ENCODE data around the gene PAPLN. TPM values are rescaled to one million over a fixed set of nuclear protein-coding genes. Genes with fewer than 3 reads are reported as not detected.

PAPLN gene
- total and polyA plus RNA-seq, 9 donors: 0.58 to 4.2 (median 1.1) TPM

DNA sequence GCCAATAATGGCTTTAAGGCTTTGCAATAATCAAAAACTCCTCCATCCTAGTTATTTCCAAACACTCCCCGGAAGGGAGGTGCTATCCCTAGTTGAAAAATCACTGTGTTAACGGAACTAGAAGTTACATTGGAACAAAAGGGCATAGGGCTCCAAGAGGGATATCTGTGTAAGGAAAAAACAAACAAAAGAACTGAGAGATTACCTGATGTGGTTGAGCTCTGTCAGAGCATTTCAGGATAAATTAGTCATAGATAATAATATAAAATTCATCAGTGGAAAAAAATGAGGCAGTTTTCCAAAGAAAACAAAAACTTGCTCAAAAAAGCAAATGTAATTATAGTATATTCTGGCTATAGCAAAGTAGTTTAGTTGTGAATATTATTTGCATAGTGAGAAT lies 27.4 kb upstream of the PAPLN start:
- Histone ChIP-seq H3K27me3 (ENCODE audit: control insufficient read depth, insufficient read depth, low read length) (no peaks in the 10 kb centered on the region), H3K9me3 (replicated peaks; ENCODE audit: control insufficient read depth, low read depth, low read length) (peaks cover 4% of the 10 kb centered on the region), H3K36me3 (ENCODE audit: control insufficient read depth, insufficient read depth, low read length) (peaks cover 48% of the 10 kb centered on the region), H3K27ac (ENCODE audit: low read length) (no peak overlapping the region), H3K4me3 (ENCODE audit: low read length) (no peak overlapping the region), H3K4me1 (ENCODE audit: control insufficient read depth, insufficient read depth, low read length) (no peaks in the 10 kb centered on the region)
- no CpG with 5 or more reads among the region's 2 CpGs for WGBS (ENCODE audit: insufficient coverage)
- no peak for DNase-seq

DNA sequence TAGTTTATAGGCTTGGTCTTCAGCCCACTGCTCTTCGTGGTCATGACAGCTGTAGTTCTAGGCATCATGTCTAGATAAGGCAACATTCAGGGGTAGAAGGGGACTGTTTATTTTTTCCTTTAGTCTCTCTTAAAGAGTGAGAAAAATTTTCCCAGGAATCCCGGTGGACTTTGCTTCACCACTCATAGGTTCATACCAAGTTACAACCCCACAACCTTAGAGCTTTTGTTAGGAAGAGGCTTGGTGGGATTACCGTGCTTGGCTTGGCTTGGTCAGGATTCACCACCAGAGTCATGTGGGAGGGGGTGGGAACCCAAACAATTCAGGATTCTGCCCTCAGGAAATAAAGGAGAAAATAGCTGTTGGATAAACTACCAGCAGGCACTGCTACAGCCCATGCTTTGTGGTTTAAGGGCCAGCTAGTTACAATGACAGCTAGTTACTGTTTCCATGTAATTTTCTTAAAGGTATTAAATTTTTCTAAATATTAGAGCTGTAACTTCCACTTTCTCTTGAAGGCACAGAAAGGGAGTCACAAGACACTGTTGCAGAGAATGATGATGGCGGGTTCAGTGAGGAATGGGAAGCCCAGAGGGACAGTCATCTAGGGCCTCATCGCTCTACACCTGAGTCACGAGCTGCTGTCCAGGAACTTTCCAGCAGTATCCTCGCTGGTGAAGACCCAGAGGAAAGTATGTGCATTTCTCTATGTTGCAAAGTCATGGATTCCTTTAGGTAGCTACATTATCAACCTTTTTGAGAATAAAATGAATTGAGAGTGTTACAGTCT lies 25.9 kb upstream of the PAPLN start:
- Histone ChIP-seq H3K4me1 (ENCODE audit: control insufficient read depth, insufficient read depth, low read length) (no peaks in the 10 kb centered on the region), H3K4me3 (ENCODE audit: low read length) (no peak overlapping the region), H3K27me3 (ENCODE audit: control insufficient read depth, insufficient read depth, low read length) (no peaks in the 10 kb centered on the region), H3K27ac (ENCODE audit: low read length) (no peak overlapping the region), H3K36me3 (ENCODE audit: control insufficient read depth, insufficient read depth, low read length) (peaks cover 45% of the 10 kb centered on the region), H3K9me3 (replicated peaks; ENCODE audit: control insufficient read depth, low read depth, low read length) (peaks cover 4% of the 10 kb centered on the region)
- no peak for DNase-seq
- WGBS (ENCODE audit: insufficient coverage): 93% methylated on average over 4 of the region's 7 CpGs

DNA sequence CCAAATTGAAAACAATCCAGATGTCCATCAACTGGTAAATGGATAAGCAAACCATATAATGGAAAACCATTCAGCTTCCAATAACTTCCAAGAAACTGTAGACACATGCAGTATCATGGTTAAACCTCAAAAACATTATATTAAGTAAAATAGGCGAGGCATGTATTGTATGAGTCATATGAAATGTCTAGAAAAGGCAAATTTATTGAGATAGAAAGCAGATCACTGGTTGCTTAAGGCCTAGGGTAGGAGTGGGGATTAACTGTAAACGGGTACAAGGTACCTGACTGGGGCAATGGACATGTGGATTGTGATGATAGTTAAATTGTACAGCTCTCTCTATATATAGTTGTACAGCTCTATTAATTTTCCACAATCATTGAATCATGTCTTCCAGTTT lies 21.3 kb upstream of the PAPLN start:
- no peak overlapping the region for H3K27ac ChIP-seq (ENCODE audit: low read length)
- WGBS (ENCODE audit: insufficient coverage): no CpG with 5 or more reads among the region's 2 CpGs
- DNase-seq: no peak
- no peaks in the 10 kb centered on the region for H3K27me3 ChIP-seq (ENCODE audit: control insufficient read depth, insufficient read depth, low read length)
- no peaks in the 10 kb centered on the region for H3K9me3 ChIP-seq (replicated peaks; ENCODE audit: control insufficient read depth, low read depth, low read length)
- no peaks in the 10 kb centered on the region for H3K4me1 ChIP-seq (ENCODE audit: control insufficient read depth, insufficient read depth, low read length)
- no peak overlapping the region for H3K4me3 ChIP-seq (ENCODE audit: low read length)
- H3K36me3 ChIP-seq (ENCODE audit: control insufficient read depth, insufficient read depth, low read length): peaks cover 45% of the 10 kb centered on the region

DNA sequence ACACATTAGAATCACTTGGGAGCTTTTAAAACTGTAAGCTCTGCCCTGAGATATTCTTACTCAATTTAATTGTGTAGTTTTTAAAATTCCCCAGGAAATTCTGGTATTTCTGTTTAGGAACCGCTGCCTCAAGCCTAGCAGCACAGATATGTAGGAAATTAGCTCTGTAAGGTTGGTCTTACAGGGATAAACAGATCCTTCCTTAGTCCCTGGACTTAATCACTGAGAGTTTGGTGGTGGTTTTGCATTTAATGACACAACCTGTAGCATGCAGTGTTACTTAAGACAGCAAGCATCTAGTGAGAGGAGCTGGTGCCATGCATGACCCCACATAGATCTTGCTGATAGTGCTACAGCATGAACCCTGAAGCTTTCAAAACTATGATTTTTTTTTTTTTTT lies 19.9 kb upstream of the PAPLN start:
- no peak overlapping the region for H3K4me3 ChIP-seq (ENCODE audit: low read length)
- no peaks in the 10 kb centered on the region for H3K27me3 ChIP-seq (ENCODE audit: control insufficient read depth, insufficient read depth, low read length)
- WGBS (ENCODE audit: insufficient coverage): no CpG with 5 or more reads among the region's 1 CpG
- H3K36me3 ChIP-seq (ENCODE audit: control insufficient read depth, insufficient read depth, low read length): peaks cover 44% of the 10 kb centered on the region
- H3K4me1 ChIP-seq (ENCODE audit: control insufficient read depth, insufficient read depth, low read length): no peaks in the 10 kb centered on the region
- H3K27ac ChIP-seq (ENCODE audit: low read length): no peak overlapping the region
- H3K9me3 ChIP-seq (replicated peaks; ENCODE audit: control insufficient read depth, low read depth, low read length): no peaks in the 10 kb centered on the region
- no peak for DNase-seq

DNA sequence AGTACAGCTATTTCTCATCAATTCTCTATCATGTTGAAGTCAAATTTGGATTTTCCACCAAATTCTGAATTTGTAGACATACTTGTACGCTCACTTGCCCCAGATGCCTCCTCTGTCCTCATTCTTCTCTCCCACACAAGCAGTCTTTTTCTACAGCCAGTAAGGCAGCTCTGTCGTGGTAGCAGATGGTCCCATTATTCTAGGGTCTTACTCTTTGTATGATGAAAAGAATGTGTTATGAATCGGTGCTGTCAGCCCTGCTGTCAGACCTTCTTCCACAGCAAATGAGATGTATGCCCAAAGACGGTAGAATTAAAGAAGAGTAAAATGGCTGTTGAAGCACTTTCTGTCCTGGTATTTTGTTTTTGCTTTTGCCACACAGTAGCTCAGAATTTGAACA lies 17.2 kb upstream of the PAPLN start:
- Histone ChIP-seq H3K36me3 (ENCODE audit: control insufficient read depth, insufficient read depth, low read length) (peaks cover 40% of the 10 kb centered on the region), H3K4me1 (ENCODE audit: control insufficient read depth, insufficient read depth, low read length) (no peaks in the 10 kb centered on the region), H3K9me3 (replicated peaks; ENCODE audit: control insufficient read depth, low read depth, low read length) (no peaks in the 10 kb centered on the region), H3K27me3 (ENCODE audit: control insufficient read depth, insufficient read depth, low read length) (no peaks in the 10 kb centered on the region), H3K4me3 (ENCODE audit: low read length) (no peak overlapping the region), H3K27ac (ENCODE audit: low read length) (no peak overlapping the region)
- DNase-seq: no peak
- WGBS (ENCODE audit: insufficient coverage): 100% methylated on average over 2 of the region's 4 CpGs

DNA sequence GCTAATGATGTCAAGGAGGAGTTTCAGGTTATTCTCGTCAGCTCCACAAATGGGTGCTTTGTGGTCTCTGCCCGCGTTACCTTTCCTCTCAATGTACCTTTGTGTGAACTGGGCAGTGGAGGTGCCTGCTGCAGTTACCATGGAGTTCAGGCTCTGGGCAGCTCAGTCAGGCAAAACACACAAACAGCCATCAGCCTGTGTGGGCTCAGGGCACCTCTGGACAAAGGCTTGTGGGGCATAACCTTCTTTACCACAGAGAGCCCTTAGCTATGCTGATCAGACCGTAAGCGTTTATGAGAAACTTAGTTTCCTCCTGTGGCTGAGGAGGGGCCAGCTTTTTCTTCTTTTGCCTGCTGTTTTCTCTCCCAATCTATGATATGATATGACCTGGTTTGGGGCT lies 16.7 kb upstream of the PAPLN start:
- no peaks in the 10 kb centered on the region for H3K27me3 ChIP-seq (ENCODE audit: control insufficient read depth, insufficient read depth, low read length)
- WGBS (ENCODE audit: insufficient coverage): 80% methylated on average over 1 of the region's 5 CpGs
- no peaks in the 10 kb centered on the region for H3K9me3 ChIP-seq (replicated peaks; ENCODE audit: control insufficient read depth, low read depth, low read length)
- H3K4me1 ChIP-seq (ENCODE audit: control insufficient read depth, insufficient read depth, low read length): no peaks in the 10 kb centered on the region
- no peak overlapping the region for H3K27ac ChIP-seq (ENCODE audit: low read length)
- H3K4me3 ChIP-seq (ENCODE audit: low read length): no peak overlapping the region
- peaks cover 40% of the 10 kb centered on the region for H3K36me3 ChIP-seq (ENCODE audit: control insufficient read depth, insufficient read depth, low read length)
- DNase-seq: no peak

DNA sequence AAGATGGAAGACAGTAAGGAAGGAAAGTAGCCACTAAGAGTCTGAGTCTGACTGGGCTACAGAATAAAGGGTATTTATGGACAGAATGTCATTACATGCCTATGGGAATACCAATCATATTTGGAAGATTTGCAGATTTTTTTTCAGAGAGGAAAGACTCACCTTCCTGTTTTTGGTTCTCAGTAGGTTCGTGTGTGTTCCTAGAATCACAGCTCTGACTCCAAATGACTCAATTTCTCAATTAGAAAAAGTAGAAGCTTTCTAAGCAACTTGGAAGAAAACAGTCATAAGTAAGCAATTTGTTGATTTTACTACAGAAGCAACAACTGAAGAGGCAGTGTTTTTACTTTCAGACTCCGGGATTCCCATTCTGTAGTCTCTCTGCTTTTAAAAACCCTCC lies 15.4 kb upstream of the PAPLN start:
- peaks cover 38% of the 10 kb centered on the region for H3K36me3 ChIP-seq (ENCODE audit: control insufficient read depth, insufficient read depth, low read length)
- no peak overlapping the region for H3K4me3 ChIP-seq (ENCODE audit: low read length)
- no peaks in the 10 kb centered on the region for H3K4me1 ChIP-seq (ENCODE audit: control insufficient read depth, insufficient read depth, low read length)
- no peaks in the 10 kb centered on the region for H3K9me3 ChIP-seq (replicated peaks; ENCODE audit: control insufficient read depth, low read depth, low read length)
- no peaks in the 10 kb centered on the region for H3K27me3 ChIP-seq (ENCODE audit: control insufficient read depth, insufficient read depth, low read length)
- H3K27ac ChIP-seq (ENCODE audit: low read length): no peak overlapping the region
- no peak for DNase-seq
- WGBS (ENCODE audit: insufficient coverage): no CpG with 5 or more reads among the region's 2 CpGs

DNA sequence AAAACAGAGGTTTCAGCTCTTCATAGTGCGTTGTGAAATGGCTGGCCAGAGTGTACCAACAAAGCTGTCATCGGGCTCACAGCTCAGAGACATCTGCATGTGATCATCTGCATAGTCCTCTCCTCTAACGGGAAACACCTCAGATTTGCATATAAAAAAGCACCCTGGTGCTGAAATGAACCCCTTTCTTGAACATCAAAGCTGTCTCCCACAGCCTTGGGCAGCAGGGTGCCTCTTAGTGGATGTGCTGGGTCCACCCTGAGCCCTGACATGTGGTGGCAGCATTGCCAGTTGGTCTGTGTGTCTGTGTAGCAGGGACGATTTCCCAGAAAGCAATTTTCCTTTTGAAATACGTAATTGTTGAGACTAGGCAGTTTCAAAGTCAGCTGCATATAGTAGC lies 14.3 kb upstream of the PAPLN start:
- Histone ChIP-seq H3K27ac (ENCODE audit: low read length) (no peak overlapping the region), H3K4me1 (ENCODE audit: control insufficient read depth, insufficient read depth, low read length) (peaks cover 6% of the 10 kb centered on the region), H3K9me3 (replicated peaks; ENCODE audit: control insufficient read depth, low read depth, low read length) (no peaks in the 10 kb centered on the region), H3K27me3 (ENCODE audit: control insufficient read depth, insufficient read depth, low read length) (no peaks in the 10 kb centered on the region), H3K4me3 (ENCODE audit: low read length) (no peak overlapping the region), H3K36me3 (ENCODE audit: control insufficient read depth, insufficient read depth, low read length) (peaks cover 30% of the 10 kb centered on the region)
- WGBS (ENCODE audit: insufficient coverage): 41% methylated on average over 4 of the region's 5 CpGs
- DNase-seq: no peak

DNA sequence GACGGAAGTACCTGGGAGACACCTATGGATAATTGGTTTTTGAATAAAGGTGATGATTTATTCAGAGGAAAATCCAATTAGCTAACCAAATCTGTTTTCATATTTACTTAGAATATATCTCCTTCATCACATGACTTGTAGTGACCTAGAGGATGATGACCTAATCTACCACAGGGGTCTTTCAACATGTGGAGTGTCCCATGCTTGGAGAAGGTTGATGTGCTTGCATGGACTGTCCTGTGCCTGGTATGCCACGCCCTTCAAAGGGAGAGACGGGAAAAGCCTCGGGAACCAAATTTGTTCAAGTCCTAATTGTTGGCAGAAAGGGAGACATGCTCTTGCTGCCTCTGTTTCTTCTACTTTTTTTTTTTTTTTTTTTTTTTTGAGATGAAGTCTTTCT lies 11.8 kb upstream of the PAPLN start:
- Histone ChIP-seq H3K4me1 (ENCODE audit: control insufficient read depth, insufficient read depth, low read length) (peaks cover 17% of the 10 kb centered on the region), H3K9me3 (replicated peaks; ENCODE audit: control insufficient read depth, low read depth, low read length) (no peaks in the 10 kb centered on the region), H3K27ac (ENCODE audit: low read length) (no peak overlapping the region), H3K27me3 (ENCODE audit: control insufficient read depth, insufficient read depth, low read length) (no peaks in the 10 kb centered on the region), H3K36me3 (ENCODE audit: control insufficient read depth, insufficient read depth, low read length) (peaks cover 11% of the 10 kb centered on the region), H3K4me3 (ENCODE audit: low read length) (no peak overlapping the region)
- 100% methylated on average over 1 of the region's 4 CpGs for WGBS (ENCODE audit: insufficient coverage)
- no peak for DNase-seq

DNA sequence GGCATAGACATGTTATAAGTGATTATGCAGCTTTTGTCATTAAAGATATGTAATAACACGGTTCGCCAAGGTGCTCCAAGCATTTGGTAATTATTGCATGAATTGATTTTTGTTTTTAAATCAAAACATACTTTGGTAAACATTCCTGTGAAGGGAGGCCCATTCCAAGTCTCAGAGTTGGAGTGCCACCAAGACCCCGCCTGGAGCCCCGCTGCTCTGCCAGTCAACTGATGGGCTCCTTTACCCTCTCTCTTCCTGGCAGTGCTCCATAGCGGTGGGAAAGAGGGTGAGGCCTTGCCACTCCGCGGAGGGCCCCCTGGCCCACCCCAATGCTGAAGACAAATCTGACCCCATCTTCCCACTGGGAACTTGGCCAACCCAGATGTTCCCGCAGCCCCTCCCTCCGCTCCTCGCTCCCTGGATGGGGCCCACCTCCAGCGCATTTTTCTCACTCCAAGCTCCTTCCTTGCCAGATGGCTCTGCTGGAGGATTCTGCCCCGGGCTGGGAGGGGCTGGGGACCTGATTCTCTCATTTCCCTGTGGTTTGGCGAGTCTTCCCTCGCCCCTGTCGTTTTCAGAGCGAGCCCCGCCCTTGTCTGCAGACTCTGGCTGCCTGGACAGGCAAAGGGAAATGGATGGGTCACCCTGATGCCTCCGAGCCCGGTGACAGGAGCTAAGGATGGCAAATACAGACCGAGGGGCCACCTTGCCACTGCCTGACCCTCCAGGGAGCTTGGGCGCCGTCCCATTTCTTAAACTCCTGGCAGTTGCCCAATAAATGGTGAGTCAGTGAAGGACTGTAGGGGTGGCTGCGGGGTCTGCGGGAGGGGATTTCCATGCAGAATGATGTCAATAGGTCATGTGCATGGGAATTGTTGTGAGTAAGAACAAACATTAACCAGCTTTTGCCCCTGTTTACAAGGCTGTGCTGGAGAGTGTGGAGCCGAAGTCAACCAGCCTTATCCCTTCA lies 9.2 kb upstream of the PAPLN start:
- Histone ChIP-seq H3K9me3 (replicated peaks; ENCODE audit: control insufficient read depth, low read depth, low read length) (no peaks in the 10 kb centered on the region), H3K36me3 (ENCODE audit: control insufficient read depth, insufficient read depth, low read length) (no peaks in the 10 kb centered on the region), H3K4me3 (ENCODE audit: low read length) (no peak overlapping the region), H3K27ac (ENCODE audit: low read length) (peak overlapping the region; percentile 52), H3K27me3 (ENCODE audit: control insufficient read depth, insufficient read depth, low read length) (peaks cover under 1% of the 10 kb centered on the region), H3K4me1 (ENCODE audit: control insufficient read depth, insufficient read depth, low read length) (peaks cover 26% of the 10 kb centered on the region)
- DNase-seq: peak; percentile 93
- WGBS (ENCODE audit: insufficient coverage): 6% methylated on average over 15 of the region's 25 CpGs

Data from muscle of leg (tissue), 11 donors.